ENCODE measurements around the gene NRP2.

NRP2 gene, protein sequence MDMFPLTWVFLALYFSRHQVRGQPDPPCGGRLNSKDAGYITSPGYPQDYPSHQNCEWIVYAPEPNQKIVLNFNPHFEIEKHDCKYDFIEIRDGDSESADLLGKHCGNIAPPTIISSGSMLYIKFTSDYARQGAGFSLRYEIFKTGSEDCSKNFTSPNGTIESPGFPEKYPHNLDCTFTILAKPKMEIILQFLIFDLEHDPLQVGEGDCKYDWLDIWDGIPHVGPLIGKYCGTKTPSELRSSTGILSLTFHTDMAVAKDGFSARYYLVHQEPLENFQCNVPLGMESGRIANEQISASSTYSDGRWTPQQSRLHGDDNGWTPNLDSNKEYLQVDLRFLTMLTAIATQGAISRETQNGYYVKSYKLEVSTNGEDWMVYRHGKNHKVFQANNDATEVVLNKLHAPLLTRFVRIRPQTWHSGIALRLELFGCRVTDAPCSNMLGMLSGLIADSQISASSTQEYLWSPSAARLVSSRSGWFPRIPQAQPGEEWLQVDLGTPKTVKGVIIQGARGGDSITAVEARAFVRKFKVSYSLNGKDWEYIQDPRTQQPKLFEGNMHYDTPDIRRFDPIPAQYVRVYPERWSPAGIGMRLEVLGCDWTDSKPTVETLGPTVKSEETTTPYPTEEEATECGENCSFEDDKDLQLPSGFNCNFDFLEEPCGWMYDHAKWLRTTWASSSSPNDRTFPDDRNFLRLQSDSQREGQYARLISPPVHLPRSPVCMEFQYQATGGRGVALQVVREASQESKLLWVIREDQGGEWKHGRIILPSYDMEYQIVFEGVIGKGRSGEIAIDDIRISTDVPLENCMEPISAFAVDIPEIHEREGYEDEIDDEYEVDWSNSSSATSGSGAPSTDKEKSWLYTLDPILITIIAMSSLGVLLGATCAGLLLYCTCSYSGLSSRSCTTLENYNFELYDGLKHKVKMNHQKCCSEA

DNA sequence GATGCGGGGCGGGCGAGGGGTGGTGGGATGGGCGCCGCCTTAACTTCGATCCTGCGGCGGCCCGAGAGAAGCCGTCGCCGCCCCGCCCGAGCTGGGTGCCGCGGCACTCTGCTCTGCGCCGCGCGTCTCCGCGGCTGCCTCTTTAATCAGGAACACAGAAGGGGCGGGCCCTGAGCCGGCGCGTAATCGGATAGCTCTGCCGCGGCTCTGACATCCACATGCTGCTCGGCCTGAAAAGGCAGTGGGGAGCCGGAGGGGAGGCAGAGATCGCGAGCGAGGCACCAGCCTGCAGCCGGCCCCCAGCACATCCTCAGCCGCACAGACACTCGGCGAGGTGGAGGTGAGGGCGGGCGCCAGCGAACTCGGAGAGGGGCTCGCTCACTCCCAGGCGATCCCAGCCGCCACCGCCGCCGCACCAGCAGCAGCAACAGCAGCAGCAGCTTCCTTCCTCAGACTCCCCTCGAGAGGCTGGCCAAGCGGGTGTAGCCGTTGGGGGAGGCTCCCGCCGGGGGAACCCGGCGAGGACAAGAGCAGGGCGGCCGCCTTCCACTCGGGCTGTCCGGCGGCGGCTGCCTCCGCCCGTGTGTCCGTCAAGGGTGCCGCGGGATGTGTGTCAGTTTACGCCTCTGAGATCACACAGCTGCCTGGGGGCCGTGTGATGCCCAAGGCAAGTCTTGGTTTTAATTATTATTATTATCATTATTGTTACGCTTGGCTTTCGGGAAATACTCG, at the start of gene NRP2:
NRP2 (plus strand) TSS at position 263 of the 732 bp plus-strand sequence. CDS start 790 bp downstream, outside the sequence.
- DNase-seq (ENCODE audit: extremely low read depth in 1 of 2, low read depth in 1 of 2), result no peak

DNA sequence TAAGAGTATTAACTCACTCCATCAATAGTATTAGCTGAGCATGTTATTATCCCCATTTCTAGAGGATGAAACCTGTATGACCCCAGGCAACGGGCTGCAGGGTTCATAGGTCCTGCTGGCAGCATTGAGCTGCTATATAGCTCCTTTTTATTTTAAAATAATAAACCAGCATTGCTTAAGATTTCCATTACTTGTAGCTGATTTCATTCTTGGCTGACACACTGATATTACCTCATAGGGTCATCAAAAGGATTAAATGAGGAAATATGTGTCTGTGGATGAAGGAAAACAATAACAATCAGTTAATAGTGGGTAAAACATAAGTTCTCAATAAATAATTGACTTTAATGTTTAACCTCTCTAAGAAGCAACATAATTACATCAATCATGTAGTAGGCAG, 48.3 kb upstream of the NRP2 start:
- no peak for DNase-seq (ENCODE audit: extremely low read depth in 1 of 2, low read depth in 1 of 2)

DNA sequence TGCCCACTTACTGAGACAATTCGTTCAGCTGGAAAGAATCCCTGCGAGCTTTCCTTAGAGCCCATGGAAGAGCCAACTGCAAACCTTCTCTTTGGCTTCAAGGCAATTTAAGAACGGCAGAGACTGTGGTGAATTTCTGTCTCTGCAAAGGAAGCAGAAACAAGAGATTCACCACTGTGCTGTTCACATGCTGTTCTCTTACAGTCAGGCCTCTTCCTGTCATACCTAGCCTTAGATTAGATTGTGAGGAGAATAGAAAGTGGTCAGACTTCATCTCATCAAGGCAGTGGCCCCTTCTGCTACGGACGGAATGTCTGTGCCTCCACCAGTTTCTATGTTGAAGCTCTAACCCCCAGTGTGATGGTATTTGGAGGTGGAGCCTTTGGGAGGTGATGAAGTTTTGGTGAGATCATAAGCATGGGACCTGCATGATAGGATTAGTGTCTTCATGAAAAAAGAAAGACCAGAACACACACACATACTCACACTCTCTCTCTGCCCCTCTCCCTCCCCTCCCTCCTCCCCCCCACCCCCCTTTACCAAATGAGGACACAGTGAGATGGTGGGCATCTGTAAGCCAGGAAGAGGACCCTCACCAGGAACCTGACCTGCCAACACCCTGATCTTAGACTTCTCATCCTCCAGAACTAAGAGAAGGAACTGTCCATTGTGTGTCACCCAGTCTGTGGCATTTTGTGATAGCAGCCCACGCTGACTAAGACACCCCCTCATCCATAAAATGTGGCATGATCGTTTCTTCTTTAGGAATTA, 45.6 kb upstream of the NRP2 start:
- DNase-seq (ENCODE audit: extremely low read depth in 1 of 2, low read depth in 1 of 2), result no peak

DNA sequence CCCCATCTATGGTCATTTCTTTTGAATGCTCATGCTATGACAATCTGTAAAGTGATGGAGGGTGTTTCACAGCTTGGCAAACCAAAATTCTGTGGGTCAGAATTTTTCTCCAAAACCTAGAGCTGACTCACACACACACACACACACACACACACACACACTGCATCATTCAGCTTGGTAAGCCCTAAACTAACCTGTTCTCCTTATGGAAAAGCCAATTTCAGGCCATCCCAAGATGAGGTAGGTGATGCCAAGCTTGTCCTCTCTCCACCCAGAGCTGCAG, 45.0 kb upstream of the NRP2 start:
- DNase-seq (ENCODE audit: extremely low read depth in 1 of 2, low read depth in 1 of 2), result no peak

DNA sequence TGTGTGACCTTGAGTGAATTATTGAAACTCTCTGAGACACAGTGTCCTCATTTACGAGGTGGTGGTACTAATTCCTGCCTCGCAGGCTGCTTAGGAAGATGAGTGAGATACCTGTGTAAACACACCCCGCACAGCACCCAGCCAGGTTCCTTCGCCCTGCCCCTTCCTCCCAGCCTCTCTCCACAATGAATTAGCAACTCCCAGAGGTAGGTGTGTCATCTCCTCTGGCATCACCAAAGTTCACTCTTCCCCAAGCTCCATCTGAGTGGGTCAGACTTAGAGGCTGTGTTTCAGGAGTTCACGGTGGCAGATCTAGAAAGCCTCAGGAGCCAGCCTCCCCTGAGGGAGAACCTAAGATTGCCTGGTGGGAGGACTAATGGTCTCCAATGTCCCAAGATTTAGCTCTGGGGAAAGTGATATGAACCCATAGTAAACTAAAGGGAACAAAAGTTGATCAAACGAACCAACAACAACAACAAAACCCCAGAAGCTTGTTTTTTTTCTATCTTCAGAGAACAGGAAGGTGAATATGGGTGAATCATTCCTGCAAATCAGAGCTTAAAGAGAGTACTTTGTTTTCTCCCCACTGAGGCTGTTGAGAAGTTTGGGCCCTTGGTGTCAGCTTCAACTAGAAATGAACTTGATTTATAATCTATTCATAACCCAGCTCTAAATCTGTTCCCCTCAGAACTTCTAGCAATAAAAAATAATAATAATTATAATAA, 44.4 kb upstream of the NRP2 start:
- no peak for DNase-seq (ENCODE audit: extremely low read depth in 1 of 2, low read depth in 1 of 2)

DNA sequence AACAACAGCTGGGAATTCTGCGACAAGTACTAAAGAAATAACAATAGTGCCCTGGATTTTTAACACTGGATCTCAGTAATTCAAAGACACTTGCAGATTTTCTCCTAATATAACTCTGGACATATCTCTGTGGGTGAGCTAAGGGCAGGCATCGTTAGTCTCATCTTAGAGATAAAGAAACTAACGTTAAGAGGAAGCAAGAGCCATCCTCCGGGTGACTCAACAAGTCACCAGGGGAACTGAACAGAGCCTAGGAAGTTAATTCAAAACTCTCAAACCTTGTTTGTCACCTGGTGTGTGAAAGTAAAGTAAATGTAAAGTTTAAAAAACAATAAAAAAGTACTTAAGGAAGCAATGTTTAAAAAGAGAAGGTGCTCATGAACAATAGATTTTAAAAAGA, 41.6 kb upstream of the NRP2 start:
- no peak for DNase-seq (ENCODE audit: extremely low read depth in 1 of 2, low read depth in 1 of 2)

DNA sequence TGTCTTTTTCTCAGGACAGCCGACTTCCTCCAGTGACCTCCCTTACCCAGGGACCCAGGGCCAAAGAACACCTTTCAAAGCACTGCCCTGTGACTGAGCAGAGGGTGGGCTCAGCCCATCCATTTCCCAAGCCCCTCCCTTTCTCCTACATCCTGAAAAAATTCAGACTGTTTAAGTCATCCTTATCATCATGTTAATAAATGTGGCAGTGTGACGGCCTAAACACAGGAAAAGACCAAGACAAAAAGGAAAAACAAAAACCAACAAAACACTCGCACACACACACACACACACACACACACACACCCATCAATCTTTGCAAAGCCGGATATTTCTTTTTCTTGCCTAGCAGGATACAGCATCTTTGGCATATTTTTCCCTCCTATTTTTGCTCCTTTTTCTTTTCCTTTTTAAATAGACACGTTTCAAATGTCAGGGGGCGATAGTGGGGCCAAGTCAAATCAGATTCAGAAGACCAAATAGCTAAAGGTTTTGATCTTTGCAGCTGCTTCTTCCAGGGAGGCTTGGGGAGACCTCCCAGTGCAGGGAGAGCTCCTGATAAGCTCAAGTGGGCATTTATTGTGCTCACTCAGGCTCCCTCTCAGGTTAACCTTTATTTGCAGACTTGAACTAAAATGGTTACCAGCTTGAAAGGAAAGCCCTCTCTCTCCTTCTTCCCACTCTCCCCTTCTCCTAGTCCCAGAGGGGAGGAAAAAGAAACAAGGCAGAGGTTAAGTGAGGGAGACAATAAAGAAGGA, 39.5 kb upstream of the NRP2 start:
- no peak for DNase-seq (ENCODE audit: extremely low read depth in 1 of 2, low read depth in 1 of 2)

DNA sequence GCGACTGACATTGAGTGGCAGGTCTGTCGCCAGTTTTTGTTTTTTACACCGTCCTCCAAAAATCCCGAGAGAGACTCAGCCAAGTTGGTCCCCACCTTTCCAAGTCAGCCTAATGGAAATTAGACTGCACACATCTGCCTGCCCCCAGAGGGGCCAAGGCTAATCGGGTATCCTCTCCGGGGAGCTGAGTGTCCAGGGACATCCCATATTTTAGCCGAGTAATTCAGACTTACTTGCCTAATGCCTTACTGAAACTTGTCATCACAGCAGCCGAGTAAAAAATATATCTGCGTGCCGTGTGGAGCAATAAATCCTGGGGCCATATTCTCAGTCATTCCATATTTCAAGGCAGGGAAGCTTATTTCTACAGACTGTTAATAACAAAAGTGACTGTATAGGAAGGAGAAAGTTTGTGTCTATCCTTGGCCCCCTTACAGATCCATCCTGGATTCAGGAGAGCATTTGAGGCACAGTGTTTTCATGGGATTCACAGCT, 38.9 kb upstream of the NRP2 start:
- no peak for DNase-seq (ENCODE audit: extremely low read depth in 1 of 2, low read depth in 1 of 2)

DNA sequence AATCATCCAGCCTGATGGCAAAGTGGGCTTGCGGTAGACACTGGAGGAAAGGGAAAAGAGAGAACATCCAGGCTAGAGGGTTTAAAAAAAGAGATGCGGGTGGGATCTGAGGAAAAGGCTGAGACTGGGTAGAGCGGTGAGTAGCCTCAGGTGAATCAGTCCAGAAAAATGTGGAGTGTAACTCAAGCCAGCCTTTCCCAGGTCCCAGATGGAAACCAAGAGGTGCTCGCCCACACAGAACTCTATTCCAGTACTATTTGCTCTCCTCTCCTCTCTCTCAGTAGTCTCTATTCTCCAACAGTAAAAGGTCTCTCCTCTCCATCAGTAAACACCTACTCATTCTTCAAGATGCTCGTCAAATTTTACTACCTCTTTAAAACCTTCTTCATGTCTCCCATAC, 38.3 kb upstream of the NRP2 start:
- DNase-seq (ENCODE audit: extremely low read depth in 1 of 2, low read depth in 1 of 2), result no peak

DNA sequence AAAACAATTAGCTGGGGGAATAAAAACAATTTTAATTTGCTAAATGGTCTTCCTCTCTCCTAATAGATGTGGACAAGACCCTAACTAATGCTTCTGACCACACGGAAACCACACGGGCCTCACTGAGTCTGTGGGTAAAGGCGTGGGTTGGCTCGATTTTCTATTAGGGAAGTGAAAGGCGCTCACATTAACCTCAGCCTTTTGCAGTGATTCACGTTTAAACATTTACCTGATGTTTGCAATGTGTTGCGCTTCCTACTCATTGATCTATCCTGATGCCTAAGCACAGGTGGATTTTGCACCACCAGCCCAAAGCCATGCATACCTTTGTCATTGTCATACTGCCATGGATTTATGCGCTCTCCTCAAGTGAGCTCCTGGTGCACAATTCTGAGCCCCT, 35.6 kb upstream of the NRP2 start:
- no peak for DNase-seq (ENCODE audit: extremely low read depth in 1 of 2, low read depth in 1 of 2)

DNA sequence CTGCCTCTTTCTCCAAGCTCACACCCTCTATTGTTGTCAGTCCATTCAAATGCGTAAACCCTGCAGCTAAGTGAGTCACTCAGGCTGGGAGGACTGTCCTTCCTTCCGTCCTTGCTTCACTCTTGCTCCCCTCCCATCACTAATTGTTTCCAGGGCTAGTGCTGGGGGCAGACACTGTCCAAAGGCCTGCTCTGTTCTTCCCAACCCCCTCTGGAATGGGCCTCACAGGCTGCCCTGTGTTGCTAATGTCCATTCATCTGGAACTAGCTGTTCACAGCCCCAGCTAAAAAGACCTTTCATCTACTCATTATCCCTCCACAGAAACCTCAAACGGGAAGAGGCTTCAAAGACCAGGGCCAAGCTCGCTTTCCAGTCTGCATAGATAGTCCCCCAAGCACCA, 31.9 kb upstream of the NRP2 start:
- no peak for DNase-seq (ENCODE audit: extremely low read depth in 1 of 2, low read depth in 1 of 2)

DNA sequence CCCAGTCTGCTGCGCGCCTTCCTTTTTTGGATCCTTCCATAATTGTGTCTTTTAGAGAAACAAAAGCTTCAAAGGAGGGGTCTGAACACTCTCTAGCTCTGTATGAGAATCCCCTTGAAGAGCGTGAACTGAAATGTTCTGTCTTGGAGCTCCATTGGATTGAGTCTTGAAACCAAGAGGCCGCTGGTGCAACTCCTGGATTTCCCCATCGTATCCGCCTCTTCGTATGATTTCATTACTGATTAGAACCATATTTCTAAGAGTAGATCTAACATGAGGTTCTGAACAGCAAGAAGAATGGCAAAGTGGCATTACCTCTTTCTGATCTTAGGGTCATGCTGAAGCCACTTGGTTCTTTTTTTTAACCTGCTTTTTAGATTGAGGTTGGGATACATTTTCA, 31.4 kb upstream of the NRP2 start:
- DNase-seq (ENCODE audit: extremely low read depth in 1 of 2, low read depth in 1 of 2), result no peak

DNA sequence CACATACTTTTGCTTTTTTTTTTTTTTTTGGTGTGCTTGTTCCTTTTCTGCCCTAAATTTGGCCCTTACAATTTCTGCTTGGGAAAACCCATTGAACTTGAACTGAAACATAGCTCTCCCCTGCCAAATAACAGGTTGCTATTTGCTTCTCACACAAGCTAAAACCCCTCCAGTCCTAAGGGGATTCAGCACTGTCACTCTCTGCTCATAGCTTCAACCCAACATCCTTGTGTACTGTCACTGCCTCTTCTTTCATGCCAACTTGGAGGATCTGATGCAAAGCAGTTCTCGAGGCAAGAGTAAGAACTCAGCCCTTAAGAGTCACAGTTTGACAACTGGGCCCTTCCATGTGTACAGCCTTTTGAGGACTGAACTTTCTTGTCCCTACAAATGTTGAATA, 30.6 kb upstream of the NRP2 start:
- DNase-seq (ENCODE audit: extremely low read depth in 1 of 2, low read depth in 1 of 2), result no peak

DNA sequence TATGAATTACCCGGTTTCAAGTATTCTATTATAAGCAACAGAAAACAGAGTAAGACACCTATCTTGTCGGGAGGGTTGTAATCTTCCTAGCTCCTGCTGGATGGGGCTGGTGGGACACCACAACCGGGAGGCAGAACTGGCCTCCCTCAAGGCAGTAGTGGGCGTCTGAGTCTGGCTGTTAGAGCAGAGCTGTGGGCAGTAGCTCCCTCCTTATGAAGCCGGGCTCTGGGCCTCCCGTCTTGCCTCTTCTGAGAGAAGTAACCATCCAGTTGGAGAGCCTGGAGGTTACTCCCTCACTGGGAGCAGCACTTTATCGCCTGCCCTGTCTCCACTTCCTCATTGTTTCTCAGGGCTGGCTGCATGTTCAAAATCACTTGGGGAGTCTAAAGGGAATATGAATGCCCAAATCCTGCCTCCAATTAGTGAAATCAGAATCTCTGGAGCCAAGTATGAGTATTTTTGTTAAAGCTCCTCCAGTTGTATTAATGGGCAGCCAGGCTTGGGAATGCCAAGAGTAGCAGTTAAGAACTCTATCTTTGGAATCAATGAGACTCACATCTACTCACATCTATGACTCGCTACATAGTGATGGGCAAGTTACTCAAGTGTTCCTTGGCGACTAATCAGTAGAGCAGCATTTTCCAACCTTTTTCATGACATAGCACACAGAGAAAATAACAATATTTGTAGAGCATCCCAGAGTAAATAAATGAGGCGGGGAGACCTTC, 27.3 kb upstream of the NRP2 start:
- no peak for DNase-seq (ENCODE audit: extremely low read depth in 1 of 2, low read depth in 1 of 2)

DNA sequence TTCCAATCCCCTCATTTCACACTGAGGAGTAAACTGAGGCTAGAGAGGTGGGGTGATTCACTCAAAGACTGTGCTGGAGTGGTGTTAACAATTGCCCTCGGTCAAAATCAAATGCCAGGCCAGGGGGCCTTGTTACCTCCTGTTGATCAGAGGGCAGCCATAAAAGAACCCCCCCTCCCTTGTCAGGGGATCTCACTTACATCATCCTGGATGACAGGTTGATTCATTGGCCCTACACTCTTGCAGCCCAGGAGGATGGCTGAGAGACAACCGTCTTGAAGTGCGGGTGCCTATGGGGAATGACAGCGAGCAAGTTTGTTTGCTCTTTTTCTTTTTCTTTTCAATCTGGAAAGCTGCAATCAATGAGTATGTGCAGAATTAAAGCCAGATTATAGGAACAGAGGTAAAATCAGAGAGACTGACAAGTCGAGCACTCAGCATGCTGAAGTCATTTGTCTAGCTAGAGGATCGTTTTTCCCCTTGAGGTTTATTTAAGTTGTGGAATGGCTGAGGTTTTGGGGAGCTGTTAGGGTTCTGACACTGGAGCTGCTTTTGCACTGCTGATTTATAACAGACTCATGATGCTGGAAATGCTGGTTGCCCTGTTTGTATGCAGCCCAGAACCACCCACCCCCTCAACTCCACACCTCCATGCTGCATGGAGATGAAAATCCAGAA, 26.4 kb upstream of the NRP2 start:
- DNase-seq (ENCODE audit: extremely low read depth in 1 of 2, low read depth in 1 of 2), result no peak

DNA sequence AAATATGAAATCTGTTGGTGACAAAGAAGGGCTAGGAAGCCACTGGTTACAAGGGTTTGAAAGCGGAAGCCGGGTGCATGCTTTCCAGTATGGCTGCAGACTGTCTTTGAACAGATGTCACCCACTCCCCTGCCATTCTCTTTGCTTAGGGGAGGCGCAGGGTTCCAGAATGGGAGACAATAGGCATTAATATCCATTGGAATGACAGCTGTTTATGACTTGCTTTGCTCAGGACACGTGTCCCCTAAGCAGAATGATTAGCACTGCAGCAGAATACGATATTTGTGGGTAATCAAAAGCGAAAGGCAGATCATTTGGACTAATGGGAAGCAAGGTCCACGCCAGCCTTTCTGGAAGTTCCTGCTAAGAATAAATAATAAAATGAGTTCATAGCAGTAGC, 25.8 kb upstream of the NRP2 start:
- DNase-seq (ENCODE audit: extremely low read depth in 1 of 2, low read depth in 1 of 2), result no peak

DNA sequence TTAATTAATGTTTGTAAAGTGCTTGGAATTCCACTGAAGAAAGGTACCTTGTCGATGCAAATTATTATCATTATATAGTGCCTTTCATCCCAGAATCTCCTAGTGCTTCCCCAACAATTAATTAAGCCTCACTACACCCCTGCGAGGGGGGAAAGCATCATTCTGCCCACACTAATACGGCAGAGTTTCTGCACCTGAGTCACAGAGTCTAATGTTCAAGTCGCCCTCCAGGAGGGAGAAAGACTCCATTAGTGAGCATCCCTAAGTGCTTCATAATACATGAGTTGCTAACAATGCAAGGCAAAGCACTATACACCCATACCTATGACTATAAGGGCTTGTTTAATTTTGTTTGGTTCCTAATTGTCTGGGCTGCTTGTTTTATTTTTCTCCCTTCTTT, 25.4 kb upstream of the NRP2 start:
- DNase-seq (ENCODE audit: extremely low read depth in 1 of 2, low read depth in 1 of 2), result no peak

DNA sequence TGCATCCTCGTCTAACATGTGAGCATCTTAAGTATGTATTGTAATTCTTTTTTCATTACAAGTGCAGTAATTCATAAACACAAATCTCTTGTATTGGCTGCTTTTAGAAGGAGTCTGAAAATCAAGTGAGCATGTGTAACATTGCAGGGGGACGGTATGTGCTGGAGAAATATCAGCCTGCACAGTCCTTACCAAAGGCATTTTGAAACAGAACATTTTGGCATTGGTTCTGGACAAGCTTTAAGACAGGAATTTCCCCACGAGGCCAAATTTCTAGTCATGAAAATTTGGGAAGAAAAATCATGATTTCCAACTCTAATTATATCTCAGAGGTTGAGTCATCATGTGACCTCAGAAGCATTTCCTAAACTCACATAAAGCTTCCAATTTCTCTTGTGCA, 24.7 kb upstream of the NRP2 start:
- no peak for DNase-seq (ENCODE audit: extremely low read depth in 1 of 2, low read depth in 1 of 2)

Measured in activated CD8-positive, alpha-beta memory T cell treated with anti-CD3 and anti-CD28 coated beads for 1 hour (primary cell).